GM12873 (cell line): ENCODE measurements around the gene C7orf25.

Experiments used
- TF ChIP-seq, protein P1 (sequence below): IDR thresholded peaks from 2 replicates; pipeline ENCODE4 v1.5.1; 2012; ENCODE audit warnings: low read depth, mild to moderate bottlenecking, moderate library complexity, low read length, control low read depth; ENCODE audit not compliant: insufficient read depth; ENCODE audit errors: missing control alignments

The C7orf25 gene

DNA sequence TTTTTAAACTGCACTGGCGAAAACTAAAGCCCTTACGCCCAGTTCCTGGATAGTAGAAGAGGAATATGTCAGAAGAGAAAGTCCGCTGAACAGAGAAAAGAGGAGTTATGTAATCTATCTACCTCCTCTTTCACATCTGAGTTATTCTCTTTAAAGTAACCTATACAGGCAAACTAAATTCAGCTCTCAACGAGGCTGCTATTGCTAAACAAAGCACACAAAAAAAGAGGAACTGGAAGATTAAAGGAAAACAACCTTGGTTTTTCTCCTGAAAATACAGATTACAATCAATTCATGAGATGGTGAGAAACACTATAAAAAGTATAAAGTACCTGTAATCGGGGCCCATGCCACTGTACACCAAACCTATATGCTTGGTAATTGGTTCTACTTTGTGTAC is 14.3 kb upstream of the C7orf25 start:
- TF ChIP-seq, protein P1, sequence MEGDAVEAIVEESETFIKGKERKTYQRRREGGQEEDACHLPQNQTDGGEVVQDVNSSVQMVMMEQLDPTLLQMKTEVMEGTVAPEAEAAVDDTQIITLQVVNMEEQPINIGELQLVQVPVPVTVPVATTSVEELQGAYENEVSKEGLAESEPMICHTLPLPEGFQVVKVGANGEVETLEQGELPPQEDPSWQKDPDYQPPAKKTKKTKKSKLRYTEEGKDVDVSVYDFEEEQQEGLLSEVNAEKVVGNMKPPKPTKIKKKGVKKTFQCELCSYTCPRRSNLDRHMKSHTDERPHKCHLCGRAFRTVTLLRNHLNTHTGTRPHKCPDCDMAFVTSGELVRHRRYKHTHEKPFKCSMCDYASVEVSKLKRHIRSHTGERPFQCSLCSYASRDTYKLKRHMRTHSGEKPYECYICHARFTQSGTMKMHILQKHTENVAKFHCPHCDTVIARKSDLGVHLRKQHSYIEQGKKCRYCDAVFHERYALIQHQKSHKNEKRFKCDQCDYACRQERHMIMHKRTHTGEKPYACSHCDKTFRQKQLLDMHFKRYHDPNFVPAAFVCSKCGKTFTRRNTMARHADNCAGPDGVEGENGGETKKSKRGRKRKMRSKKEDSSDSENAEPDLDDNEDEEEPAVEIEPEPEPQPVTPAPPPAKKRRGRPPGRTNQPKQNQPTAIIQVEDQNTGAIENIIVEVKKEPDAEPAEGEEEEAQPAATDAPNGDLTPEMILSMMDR: no peak

DNA sequence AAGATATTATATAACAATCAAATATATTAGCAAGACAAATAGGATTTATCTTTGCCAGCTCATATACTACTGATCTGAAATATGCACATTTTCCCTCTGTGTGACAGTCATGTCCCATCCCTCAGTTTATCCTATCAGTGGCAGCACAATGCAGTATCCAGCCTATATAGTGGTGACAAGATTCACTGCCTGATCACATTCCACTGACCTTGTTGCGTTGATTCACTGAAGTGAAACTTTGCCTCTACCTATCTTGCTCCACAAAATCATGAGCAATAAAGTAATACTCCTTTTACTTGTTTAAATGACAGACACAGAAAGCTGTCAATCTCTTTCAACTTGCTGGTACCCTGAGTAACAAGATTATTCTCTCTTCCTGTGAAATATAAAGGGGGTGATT is 13.8 kb upstream of the C7orf25 start:
- TF ChIP-seq, protein P1: no peak

DNA sequence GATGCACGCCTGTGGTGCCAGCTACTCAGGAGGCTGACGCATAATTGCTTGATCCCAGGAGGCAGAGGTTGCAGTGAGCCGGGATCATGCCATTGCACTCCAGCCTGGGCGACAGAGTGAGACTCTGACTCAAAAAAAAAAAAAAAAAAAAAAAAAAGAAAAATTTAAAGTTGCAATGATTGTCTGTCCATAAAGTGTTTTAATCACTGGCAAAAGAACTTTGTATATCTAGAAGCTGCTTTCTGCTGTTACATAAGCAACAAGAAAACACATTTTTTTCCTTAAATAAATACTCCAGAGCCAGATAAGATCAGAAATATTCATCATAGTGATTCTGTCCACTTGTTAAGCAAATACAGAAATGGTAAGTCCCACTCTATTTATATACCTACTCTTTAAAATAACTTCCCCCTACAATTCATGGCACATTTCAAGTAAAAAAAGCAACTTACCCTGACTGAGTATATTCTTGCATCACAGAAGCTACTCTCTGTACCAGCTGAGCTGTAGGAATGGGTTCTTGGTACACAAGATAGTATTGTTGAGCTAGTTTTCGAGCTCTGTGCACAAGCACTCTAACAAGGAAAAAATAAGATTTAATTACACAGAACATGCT is 12.5 kb upstream of the C7orf25 start:
- TF ChIP-seq, protein P1: no peak

DNA sequence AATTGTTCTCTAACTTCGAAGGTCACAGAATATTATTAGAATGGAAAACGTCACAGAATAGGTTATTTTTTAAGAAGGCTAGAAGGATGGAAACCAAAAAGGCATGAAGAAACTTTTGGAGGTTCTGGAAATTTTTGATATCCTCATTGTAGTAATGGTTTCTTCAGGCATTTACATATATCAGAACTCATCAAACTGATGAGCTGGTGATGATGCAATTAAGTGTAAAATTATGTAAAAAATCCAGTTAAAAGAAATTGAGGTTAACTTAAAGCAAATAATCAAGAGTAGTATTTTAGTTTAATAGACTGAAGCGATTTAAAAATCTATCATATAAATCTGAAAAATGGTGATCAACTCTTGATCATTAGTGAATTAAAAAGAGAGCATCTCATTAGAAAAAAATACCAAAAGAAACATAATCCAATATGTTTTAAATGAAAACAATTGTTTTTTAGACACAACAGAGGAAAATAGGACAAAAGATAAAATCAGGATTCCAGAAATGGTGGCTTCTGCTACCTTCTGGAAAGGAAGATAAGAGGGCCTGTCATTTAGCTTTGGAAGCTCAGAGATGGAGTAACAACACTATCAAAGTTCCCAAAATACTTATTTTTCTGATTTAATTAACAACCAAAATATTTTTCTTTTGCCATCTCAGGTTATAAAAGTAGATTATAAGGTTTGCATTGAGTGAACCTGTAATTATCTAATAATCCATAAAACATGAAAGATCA is 10.3 kb upstream of the C7orf25 start:
- TF ChIP-seq, protein P1: no peak

DNA sequence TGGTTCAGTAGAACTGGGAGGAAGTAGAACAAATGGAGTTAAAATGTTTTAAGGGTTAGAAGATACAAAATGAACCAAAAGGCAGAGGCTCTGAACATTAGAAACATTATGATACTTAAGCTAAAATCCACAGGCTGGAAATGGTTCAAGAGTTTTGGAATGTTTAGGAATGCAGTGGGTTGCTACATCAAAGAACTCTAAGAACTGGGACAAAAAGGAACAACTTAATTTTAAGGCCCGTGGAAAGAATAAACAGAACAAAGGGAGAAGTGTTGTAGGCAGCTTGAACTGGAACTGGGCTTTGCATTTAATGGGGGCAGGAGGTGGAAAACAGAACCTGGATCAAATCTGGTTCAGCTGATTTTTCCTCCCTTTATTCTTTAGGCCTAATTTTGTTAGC is 3.5 kb upstream of the C7orf25 start:
- TF ChIP-seq, protein P1: no peak

DNA sequence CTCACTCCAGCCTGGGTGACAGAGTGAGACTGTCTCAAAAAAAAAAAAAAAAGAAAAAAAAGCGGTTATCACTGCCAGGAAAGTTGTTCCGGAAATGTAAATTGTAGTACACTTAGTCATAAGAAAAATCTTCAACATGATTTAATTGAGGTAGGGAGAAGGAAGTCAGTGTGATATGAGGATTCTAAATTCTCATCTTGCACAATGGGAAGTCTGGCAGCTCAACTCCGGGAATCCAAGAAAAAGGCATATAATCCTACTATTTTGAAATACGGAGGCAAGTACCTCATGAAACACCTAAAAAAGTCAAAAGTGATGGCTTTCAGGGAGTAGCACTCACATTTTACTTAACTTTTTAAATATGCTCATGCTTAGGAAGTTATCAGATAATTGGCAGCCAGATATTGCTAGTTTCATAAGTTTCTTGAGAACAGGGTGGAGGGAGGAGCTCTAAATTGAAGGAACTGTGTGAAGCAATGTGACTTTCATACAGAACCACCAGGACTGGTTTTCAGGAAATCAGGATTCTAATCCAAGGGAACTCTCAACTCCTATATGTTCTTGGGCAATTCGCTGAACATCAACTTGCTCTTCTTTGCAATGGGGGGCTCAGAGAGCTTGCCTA is 2.7 kb upstream of the C7orf25 start:
- TF ChIP-seq, protein P1: no peak

DNA sequence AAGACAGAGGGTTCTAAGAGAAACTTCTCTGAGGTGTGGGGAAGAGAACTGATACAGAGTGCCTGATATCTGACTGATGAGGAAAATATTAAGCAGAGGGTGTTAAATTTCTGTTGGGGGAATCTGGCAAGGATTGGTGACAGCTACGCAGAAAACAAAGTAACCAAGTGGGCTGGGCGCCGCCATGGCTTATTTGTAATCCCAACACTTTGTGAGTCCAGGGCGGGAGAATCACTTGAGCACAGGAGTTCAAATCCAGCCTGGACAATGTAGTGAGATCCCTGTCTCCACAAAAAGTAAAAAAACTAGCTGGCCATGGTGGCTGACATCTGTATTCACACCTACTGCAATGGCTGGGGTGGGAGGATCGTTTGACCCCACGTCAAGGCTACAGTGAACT is 2.1 kb upstream of the C7orf25 start:
- TF ChIP-seq, protein P1: no peak
